ENCODE data around the gene COL24A1. TPM values are rescaled to one million over a fixed set of nuclear protein-coding genes. Genes with fewer than 3 reads are reported as not detected.
A peak's percentile ranks its signal among the peaks of the same experiment; 100 is the strongest.
"Not testable (repeated sequence)": the region's sequence is repeated elsewhere in the genome, so short reads cannot be mapped to it uniquely, and the experiment has no call there.

The COL24A1 gene
- polyA plus RNA-seq, 12 donors = 1.5 to 17.1 (median 6.3) TPM; not detected in 1

DNA sequence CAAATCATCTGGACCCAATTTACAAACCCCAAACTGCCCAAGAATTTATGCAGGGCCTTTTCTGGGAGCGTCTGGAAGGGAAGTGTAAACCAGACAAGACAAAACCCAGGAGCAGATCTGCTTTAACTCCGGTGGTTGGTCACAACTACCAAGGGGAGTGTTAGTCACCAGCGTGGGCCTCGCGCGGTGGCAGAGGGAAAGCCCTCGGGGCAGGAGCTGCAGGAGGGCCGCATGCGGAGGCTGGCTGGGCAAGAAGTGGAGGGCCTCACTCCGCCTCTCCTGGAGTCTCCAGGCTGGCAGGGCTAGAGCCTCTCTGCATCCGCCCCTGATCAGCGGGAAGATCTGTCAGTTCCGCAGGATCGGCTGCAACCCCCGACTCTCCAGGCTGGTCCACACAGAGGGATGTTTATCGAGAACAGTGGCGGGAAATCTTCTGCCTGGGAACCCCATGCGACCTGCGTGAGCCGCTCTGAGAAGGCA is 2.0 kb downstream of the COL24A1 start:
- no peak for DNase-seq

DNA sequence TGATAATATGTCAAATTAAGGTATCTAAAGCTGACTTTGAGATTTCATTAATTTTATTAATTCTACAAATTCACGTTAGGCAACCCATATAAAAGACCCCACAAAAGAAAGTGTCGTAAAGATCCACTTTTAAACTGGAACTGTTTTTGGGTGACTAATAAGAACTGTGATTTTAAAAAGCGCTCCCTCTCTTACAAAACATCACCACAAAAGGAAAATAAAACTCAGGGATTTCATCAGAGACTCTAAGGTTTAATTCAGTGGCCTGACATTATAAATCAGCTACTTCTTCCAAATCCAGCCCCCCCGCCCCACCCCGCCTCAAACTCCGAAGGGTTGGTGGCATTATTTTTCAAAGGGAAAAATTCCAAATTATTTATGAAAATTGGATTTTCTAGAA is 2.7 kb downstream of the COL24A1 start:
- DNase-seq = no peak

DNA sequence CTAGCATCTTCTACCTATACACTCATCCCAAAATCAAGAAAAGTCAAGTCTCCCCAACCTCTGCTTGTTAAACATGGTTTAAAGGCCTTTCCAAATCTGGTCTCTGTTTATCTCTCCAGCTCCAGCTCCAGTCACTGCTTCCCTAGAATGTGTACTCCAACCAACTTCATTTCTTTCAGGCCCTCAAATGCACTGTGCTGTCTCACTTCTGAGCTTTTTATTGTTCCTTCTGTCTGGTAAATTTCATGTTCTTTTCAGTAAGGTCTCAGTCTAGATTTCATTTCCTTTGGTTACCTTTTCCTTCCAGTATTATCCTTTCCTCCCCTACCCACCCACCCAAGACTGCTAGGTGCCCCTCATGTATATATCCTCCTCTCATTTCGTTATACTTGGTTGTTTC is 3.7 kb downstream of the COL24A1 start:
- DNase-seq = no peak

DNA sequence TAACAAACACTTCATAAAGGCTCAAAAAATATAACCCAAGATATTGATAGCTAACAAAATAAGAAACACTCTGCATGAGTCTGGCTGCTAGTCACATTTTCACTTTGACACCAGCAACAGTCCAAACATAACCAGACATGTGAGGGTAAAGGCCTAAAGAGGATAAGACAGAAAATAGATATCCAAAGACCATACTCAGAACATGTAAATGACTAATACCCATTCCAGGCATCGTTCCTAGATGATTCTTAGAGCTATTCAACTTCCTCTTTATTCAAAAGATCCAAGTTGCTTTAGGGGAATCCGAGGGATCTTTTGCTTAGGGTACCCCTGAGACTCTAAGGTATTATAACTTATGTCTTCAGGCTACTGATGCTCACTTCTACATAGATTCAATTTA is 5.1 kb downstream of the COL24A1 start:
- no peak for DNase-seq

DNA sequence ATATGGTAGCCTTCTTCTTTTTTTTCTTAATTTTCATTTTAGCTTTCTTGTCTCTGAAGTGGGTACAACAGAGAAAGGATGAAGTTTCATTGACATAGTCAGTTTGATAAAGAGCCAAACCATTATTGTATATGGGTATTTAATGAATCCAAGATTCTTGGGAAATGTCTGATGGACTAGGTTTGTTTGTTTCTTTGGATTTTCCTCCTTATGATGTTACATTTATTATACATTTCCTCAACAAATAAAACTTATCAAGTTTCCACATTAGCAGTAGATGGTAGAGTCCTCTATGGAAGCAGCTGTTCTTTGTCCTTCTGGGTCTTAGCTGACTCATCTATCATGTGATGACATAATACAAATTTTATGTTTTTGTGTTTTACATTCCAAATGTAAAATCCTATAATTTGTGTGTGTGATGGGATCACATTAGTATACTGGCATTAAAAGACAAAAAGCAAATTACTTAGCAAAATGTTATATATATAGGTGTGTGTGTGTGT is 6.0 kb downstream of the COL24A1 start:
- DNase-seq = no peak

DNA sequence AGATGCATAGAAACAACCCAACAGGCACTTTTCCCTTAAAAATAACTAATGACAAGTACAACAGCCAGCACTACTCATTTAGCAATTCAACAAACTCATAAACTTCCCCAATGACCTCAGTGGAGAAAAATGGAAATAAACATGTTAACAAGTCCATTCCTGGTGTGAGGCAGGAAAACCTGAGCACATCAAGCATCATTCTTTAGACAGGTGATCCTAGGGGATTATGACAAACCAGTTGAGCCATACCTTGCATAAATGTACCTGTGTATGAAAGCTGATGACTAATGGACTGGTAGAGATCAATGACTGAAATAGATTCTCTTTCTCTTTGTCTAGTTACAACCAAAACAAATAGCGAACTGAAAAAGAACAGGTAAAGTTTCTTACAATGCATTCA is 7.0 kb downstream of the COL24A1 start:
- no peak for DNase-seq

DNA sequence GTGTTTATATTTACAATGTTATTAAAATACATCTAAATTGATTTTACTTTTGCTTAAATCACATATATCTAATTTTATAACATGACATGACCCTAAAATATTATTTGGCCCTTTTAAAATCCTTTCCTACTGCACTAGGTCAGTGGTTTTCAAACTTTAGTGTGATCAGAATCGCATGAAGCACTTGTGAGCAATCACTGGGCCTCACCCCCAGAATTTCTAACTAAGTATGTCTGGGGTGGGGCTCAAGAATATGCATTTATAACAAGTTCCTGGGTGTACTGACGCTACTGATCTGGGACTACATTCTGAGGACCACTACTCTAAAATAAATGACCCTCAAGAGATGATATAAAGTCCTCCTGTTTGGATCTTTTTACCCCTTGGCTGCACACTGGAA is 8.8 kb downstream of the COL24A1 start:
- DNase-seq = no peak

DNA sequence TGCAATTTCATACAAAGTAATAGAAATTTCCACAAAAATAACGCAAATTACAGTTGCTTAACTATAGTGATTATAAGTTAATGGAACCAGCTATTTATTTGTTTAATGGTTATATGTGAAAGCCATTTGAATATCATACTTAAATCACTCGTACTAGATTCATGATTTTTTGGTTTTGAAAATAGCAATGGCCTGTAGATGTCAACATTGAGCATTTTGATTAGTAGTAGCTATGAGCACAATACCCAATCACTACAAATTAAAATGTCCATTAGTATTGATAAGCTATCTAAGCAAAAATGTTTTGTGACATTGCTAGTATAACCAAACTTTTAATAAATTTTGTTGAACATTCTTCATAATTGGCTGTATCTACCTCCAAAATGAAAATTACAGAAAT is 10.0 kb downstream of the COL24A1 start:
- no peak for DNase-seq

DNA sequence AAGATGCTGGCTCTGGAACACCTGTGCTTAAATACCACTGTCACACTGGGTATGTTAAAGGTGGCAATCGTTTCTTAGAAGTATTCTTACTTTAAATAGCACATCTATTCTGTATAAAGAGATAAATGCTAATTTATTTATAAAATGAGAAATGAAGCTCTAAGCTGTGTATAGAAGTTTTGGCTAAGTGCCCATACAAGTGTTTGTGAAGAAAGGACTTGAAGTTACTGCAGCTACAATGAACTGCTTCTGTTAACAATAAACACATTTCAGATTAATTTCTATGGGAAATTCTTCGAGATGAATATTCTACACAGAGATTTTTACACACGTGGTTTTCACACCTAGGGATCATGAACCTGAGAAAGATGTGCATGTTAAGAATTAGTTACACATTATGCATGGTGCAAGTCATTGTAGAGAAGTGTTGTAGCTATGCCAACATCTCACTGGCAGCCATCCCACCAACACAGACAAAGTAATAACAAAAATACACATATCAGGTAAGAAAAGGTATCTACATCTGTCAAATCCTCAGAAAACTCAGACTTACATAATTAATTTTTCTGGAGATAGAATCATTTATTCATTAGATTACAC is 16.2 kb downstream of the COL24A1 start:
- no peak for DNase-seq

DNA sequence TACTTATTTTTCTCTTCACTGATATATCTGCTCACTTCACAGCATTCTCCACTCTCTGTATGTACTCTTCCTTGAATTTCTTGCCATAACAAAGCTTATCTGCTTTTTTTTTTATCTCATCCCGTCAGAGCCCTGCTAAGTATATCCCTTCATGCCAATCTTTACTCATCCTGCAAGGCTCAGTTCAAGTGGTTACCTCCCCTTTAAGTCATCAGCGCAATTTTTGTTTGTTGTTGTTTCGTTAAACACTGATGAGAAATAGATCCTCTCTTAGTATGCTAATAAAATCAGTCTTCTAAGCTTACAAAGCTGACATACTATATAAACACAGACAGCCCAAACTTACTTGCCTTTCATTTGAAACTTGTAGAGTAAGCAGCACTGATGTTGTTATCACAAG is 17.8 kb downstream of the COL24A1 start:
- DNase-seq = no peak

DNA sequence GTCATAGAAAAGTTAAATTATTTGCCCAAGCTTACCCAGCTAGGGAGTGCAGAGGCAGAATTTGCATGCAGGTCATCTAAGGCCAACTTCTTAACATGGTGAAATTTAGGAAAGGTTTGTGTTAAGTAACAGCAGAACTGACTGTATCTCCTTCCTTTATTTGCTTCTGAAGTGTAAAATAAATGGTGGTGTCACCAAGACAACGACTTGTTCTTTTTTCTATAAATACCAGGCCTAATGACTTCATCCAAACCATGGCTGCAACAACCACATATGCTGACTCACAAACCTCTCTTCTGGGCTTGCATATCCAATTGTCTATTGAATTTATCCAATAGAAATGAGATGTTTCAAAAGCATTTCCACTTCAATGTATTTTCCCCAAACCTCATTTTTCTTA is 19.1 kb downstream of the COL24A1 start:
- no peak for DNase-seq

DNA sequence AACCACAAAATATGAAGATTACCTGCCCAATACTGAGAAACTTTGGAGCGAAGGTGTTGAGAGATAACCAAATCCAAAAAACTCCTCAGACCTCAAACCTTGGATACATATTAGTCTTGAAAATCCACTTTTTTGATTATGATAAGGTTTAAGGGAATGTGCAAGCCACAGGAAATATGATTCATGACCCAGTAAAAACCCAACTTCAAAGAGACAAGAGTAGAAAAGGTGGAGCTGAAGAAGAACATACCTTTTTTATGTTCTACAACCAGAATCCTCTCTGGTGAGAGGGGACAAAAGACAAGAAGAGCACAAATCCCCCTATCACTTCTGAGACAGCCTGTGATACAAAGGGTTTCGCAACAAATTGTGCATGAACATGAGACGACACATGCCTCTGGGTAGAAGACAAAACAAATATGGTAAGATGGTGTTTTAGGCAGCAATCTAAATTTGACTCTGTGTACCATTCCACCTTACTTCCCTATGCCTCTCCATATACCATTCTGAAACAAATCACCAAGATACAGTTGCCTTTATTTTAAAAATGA is 37.3 kb downstream of the COL24A1 start:
- no peak for DNase-seq

DNA sequence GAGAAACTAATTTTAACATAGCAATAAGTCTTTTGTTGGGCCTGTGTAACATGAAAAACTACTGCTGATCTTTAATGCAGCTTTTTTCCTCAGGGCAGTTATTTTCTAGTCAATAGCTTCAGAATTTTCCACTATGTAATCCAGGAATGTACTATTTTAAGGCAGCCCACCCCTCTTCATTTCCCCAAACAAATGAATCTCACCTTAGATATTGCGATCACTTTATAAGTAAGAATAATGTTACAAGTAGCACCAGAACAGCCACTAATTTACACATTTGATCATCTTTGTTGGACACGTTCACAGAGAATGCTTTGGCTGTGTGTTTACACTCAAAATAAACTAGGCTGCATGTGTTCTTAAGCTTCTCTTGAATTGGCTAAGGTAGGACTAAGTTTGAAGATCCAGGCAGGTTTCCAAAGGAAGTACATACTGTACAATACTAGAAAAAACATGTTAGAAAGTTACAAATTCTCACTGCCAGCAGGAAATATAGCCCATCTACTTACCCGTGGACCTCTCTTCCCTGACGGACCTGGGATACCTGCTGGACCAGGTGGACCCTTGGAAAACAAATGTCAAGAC is 41.7 kb downstream of the COL24A1 start:
- DNase-seq = peak; percentile 69

DNA sequence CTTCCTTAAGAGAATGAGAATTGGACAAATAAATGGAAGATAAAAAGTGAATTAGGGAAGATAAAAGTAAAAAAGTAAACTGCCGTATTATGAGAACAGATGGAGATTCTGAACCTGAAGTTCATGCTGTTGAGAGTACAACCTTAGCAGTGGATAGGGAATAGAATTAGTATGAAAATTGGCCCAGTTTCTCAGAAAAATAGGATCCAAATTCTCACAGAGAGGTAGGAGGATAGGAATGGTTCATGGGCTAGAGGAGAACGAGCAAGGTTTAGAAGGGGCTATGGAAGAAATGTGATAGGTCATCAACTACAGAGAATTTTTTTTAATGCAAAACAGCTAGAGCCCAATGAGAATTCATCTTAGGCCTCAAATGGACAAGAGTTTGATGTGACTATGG is 42.3 kb downstream of the COL24A1 start:
- peak; percentile 20 for DNase-seq

DNA sequence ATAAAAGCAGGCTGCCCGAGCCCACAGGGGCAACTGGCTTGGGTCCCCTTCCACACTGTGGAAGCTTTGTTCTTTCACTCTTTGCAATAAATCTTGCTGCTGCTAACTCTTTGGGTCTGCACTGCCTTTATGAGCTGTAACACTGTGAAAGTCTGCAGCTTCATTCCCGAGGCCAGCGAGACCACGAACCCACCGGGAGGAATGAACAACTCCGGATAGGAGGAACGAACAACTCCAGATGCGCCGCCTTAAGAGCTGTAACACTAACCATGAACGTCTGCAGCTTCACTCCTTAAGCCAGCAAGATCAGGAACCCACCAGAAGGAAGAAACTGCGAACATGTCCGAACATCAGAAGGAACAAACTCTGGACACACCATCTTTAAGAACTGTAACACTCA is 45.0 kb downstream of the COL24A1 start:
- not testable (repeated sequence) for DNase-seq

DNA sequence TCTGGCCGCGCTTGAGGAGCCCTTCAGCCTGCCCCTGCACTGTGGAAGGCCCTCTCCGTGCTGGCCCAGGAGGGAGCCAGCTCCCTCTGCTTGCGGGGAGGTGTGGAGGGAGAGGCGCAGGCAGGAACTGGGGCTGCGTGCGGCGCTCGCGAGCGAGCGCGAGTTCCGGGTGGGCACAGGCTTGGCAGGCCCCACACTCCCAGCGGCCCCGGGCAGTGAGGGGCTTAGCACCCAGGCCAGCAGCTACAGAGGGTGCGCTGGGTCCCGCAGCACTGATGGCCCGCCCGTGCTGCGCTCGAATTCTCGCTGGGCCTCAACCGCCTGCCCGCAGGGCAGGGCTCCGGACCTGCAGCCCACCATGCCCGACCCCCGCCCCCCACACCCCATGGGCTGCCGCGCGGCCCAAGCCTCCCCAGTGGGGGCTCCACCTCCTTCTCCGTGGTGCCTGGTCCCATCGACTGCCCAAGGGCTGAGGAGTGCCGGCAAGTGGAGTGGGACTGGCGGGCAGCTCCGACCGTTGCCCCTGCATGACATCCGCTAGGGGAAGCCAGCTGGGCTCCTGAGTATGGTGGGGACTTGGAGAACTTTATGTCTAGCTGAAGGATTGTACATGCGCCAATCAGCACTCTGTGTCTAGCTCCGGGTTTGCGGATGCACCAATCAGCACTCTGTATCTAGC is 46.0 kb downstream of the COL24A1 start:
- DNase-seq = no peak

DNA sequence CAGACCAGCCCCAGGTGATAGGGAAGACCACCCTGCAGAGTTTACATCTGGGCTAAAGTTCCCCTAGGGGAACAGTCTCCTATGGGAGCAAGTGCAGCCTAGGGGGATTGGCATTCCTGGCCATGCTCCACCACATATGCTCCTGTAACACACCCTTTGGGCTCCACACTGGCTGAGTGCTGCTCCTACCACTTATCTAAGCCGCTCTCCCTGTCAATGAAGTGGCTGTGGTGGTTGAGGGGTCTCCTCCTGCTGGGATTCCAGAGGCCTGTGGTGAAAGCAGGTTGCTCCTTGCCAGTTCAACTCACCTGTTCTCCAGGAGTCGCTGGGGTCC is 51.1 kb downstream of the COL24A1 start:
- no peak for DNase-seq

DNA sequence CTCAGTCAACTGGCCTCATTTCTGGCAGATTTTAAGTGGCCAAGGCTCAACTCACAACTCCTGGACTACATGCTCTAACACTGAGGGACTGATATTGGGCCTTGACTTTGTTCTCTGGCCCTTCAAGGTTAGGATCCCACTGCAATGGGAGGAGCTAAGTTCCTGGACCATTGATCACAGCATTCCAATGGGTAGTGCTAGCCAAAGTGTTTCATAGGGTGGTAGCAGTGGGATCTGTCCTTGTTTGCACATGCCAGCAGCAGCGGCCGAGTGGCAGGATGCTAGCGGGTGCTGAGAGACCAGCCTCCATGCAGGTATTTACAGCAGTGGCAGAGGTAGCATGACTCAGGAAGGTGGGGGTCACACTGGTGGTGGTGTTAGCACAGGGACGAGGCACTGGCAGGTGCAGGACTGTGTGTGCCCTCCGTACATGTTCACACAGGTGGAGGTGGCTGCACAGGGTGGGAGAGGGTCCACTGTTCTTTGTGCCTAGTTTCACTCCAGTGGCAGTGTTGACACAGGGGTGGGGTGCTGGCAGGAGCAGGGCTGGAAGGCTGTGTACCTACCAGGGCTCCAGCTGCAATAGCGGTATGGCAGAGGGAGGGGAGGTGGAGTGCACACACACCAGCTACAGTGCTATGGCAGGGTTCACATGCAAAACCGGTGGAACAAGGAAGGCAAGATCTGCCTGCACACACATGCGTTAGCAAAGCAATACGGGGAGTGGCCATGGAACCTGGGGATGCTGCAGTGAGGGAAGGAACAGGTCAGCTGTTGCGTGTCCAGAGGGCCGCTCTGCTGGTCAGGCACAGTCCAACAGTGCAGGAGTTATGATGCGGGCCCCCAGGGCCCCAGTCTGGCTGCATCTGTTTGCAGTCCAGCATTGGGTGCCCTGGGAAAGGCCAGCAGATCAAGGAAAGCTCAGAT is 51.7 kb downstream of the COL24A1 start:
- DNase-seq = no peak

DNA sequence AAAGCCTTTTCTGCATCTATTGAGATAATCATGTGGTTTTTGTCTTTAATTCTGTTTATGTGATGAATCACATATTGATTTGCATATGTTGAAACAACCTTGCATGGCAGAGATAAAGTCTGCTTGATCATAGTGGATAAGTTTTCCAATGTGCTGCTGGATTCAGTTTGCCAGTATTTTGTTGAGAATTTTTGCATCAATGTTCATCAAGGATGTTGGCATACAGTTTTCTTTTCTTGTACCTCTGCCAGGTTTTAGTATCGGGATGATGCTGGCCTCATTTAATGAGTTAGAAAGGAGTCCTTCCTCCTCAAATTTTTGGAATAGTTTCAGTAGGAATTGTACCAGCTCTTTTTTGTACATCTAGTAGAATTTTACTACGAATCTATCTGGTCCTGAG is 55.0 kb downstream of the COL24A1 start:
- no peak for DNase-seq

DNA sequence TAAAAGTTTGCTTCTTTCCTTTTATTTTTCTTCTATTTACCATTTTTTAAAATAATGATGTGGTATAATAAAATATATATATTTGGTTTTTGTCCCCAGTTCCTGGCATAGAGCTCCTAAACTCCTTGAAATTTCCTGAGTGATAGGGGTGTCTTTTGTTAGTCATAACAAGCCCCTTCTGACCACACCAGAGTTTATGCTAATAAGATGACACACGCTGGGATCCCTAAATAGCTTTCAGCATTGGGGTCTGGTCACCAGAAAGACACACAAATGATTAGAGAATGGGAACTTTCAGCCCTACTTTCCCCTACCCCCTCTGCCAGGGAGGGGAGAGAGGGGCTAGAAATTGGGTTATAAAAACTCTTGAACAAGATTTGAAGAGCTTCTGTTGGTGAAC is 56.2 kb downstream of the COL24A1 start:
- no peak for DNase-seq

DNA sequence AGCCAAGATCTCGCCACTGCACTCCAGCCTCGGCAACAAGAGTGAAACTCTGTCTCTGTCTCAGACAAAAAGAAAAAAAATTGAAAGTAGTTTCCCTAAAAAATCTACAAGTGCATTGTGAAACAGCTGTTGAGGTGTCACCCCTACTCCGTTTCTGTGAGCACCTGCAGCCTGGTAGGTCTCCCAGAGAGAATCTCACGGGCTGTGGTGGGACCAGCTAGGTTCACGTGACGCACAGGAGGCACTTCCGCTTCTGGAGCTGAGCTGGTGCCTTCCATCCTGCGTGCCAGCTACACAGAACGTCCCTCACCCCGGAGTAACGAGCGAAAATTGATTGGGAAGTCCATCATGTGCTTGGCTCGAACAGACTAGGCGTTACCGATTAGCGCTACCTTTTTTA is 66.8 kb downstream of the COL24A1 start:
- no peak for DNase-seq

Data from muscle of arm (tissue), 12 donors.